Hepatic stellate cell (primary cell): ENCODE measurements around the gene TCEAL4.

Experiments used
- DNase-seq: peaks from one replicate; pipeline ENCODE4 v3.0.0; 2011; ENCODE audit warnings: low spot score

Gene TCEAL4

GRCh38 chrX:103585411-103586313 is at the start of gene TCEAL4:
TCEAL4 (plus strand) TSS chrX:103585515; CDS start chrX:103586676, 1,161 bp downstream.
- peak; percentile 19 for DNase-seq

- DNase-seq: no peak
Observed at GRCh38 chrX:103536071-103536470, 49.2 kb upstream of the TCEAL4 start.

DNA sequence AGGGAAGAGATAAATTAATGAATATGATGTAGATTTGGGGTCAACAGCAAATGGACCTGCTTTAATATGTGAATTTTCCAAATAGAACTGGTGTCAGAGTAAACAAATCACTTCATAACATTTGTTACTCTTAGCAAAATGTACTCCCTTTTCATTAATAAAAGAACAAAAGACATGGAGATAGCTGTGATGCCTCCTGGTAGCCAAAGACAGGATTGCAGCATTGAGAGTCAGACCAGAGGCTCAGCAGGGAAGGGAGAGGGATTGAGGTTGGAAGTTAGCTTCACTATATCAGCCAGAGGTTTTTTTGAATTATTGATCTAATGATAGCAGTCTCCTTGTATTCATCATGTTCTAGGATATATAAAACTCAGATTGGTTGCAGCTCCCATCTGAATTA is 48.6 kb upstream of the TCEAL4 start:
- no peak for DNase-seq

GRCh38 chrX:103537871-103538387 is 47.4 kb upstream of the TCEAL4 start:
- no peak for DNase-seq

DNA sequence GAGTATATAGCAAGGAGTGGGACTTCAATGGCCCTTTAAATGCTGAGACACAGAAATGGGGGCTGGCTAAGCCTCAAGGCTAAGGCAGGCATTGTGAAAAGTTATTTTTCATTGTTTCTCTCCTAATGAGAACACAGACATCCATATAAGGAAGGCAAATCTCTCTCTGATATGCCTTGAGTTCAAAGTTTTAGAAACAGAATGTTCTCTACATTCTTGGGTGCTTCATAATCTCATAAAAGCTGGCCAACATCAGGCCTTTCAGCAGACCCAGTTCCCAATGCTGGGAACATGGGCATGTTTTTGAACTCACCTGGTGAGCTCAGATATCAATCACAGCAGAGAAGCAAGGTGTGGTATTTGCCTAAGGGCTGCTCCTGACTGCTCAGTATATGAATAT is 46.6 kb upstream of the TCEAL4 start:
- DNase-seq: no peak

DNA sequence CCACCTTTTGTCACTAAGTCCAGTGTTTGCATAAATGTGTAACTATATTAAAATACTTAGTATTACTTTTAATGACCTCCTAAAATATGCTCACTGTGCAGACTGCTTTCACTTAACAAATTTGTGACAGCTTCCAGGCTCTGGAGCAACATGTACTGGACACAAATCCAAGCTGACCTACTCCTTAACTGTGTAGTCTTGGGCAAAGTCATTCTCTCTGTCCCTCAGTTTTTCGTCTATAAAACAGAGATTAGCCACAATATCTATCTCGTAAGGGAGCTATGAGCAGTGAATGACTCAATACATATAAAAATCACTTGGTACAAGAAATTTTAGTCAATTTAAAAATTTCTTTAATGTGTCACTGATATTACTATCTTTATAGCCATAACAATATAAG is 45.6 kb upstream of the TCEAL4 start:
- DNase-seq: no peak

DNA sequence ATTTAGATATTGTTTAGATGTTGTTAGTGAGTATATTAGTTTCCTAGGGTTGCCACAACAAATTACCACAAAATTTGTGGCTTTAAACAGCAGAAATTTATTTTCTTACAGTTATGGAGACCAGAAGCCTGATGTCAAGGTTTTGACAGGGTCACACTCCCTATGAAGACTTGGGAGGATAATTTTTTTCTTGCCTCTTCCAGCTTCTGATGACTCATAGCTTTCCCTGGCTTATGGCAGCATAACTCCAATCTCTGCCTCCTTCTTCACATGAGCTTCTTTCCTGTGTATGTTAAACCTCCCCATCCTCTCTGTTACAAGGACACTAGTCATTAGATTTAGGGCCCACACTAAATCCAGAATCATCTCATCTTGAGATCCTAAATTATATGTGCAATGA is 45.2 kb upstream of the TCEAL4 start:
- no peak for DNase-seq

GRCh38 chrX:103549916-103550315 is 35.4 kb upstream of the TCEAL4 start:
- DNase-seq: no peak

DNA sequence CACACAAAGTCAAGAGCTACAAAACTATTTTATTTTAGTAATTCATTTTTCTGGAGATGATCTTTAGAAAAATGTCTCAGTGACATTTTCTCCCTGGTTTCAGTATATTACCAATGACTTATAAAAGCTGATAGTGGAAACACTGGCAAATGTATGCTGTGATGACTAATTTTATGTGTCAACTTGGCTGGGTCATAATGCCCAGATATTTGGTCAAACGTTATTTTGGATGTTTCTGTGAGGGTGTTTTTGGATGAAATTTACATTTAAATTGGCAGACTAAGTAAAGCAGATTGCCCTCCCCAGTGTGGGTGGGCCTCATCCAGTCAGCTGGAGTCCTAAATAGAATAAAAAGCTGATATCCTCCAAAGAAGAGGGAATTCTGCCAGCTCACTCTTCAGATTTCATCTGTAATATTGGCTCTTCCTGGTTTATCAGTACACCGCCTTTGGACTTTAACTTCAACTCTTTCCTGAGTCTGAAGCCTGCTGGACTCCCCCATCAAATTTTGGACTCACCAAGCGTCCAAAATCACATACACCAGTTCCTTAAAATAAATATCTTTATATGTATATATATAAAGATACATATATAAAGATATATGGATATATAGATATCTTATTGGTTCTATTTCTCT is 34.8 kb upstream of the TCEAL4 start:
- DNase-seq: no peak

DNA sequence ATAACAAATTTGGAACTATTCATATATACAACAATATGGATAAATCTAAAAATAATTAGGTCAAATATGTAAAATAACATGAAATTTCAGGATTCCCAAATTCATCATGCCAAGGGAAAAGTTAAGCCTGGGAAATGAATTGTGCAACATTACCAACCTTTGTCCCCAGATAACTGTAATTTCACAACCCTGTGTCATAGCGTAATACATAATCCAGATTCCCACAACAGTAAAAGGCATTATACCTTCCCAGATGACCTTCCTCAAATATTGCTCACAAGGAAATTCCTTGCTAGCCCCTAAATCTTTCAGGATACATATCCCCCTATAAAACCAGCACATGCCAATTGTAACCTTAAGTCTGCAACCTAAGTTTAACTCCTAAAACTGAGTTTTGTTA is 33.1 kb upstream of the TCEAL4 start:
- no peak for DNase-seq

DNA sequence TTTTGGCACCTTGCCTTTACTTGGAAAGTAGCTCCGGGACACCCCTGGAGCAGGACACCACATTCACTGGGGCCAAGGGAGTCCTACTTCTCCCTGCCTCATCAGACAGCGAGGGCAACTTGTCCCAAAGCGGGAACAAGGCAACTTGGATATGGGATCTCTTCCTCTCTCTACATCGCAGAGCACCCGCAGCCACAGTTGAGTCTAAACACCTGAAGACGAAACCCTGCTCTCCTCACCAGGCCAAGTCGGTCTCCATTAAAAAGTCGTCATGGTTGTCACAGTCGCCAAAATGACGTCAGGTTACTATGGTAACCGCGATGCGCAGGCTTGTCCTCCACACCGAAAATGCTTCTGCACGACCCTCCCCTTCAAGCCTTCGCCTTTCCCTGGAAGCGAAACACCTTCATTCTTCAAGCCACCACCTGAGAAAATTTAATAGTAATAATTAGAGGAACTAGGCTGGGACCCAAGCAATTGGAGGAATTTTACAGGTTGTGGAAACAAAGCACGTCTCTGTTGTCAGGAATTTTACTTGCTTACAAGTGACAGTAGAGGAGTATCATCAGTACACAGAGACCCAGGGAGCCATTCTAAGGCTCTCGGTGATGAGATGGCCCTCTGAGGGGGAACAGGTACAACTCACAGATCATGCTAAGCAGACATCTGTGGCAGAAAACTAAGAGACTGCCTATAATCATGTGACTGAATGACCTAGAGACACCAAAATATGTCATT is 30.5 kb upstream of the TCEAL4 start:
- DNase-seq: no peak

GRCh38 chrX:103556963-103557612 is 28.2 kb upstream of the TCEAL4 start:
- DNase-seq: no peak

DNA sequence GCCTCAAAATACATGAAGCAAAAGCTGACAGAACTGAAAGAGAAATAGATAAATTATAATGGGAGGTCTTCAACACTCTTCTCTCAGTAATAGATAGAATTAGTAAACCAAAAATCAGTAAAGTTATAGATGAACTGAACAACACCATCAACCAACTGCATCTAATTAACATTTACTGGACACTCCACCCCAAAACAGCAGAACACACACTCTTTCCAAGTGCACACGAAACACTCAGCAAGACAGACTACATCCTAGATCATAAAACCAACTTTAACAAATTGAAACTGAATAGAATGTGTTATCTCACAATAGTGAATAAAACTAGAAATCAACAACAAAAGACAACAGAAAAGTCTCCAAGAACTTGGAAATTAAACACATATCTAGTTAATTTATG is 25.1 kb upstream of the TCEAL4 start:
- no peak for DNase-seq

DNA sequence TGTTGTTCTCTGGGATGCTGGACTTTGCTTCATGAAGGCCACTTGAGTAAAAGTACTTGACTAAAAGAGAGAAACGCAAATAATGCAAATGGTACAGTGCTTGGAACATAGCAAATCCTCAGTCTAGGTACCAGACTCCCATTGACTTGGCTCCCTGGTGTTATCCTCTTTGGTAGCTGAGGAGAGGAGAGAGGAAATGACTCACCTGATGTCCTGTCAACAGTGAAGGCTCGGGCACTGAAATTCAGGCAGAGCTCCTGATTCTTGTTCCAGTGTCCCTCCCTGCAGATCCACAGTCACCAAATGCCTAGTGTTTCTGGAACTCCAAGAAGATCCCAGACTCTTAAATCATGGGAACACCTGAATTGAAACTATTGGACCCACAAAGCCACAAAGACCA is 22.5 kb upstream of the TCEAL4 start:
- DNase-seq: no peak

DNA sequence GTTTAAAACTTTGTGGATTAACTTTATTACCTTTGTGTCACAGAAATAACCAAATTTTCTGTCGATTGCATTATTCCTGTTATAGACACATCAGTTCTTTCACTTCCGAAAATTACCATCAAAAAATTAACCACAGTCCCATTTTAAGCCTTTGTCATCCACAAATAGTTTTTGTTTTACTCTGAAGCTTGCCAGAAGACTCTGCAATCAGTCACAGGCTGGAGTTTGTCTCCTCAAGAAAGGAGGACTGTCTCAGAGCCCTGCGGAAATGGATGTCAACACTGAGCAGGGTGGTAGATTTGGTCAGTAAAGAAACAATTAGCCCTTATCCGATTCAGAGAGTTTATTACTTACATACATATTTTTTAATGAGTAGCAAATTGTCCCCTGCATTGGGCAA is 20.1 kb upstream of the TCEAL4 start:
- no peak for DNase-seq

- DNase-seq: no peak
Observed at GRCh38 chrX:103565752-103566151, 19.6 kb upstream of the TCEAL4 start.

DNA sequence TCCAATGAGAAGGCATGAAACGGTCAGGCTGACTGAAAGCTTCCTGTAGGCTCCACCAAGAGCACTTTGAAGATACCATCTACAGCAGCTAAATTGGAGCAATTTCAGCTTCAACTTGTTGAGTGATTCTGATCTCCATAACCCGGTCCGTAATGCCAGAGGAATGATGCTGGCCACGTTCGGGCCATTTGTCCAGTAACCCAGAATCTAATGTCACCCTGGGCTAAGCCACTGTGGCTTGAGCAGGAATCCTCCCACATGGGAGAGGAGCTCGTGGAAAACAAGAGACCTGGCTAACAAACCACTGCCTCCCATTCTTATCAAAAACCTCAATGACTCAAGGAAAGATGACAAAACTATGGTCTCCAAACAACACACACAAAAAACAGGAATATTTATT is 14.2 kb upstream of the TCEAL4 start:
- DNase-seq: no peak

DNA sequence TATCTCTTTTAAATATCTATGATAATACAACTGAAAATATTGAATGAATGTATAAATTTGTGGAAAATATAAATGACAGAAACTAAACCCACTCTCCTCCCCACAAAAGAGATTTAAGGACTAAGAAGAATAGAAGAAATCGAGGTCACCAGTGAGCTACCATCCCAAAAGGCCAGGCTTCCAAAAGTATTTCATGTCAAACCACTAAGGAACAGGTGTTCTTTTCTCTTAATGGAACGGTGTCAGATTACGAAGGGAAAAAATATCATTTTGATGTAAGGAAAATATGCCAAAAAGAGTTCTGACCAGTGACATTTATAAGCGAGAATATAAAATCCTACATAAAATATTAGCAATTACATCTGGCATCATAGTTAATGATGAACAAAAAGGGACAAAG is 13.6 kb upstream of the TCEAL4 start:
- DNase-seq: no peak

DNA sequence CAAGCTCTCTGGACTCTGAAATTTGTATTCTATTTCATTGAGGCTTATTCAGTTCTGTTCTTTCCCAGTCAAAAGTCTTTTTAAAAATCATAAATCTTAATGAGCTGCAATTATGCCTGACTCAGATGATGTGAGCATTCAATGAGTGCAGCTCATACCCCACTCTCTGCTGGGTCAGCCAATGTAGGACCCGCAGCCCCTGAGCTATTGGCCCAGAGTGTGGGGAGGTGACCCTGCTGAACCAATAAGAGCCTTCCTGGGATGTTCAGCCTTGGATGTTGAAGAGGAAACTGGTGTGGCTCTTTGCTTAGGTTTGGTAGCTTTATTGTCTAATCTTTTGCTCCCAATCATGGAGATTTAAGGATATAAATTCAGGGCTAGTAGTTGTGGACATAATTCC is 12.1 kb upstream of the TCEAL4 start:
- DNase-seq: no peak

- DNase-seq: no peak
Observed at GRCh38 chrX:103584596-103584995, 719 bp upstream of the TCEAL4 start.

- no peak for DNase-seq
Observed at GRCh38 chrX:103586314-103586646, 965 bp downstream of the TCEAL4 start.

- DNase-seq: no peak
Observed at GRCh38 chrX:103586659-103587058, 1.3 kb downstream of the TCEAL4 start.
